Measurements from ENCODE around the gene EDN2. TPM values are rescaled to one million over a fixed set of nuclear protein-coding genes. Genes with fewer than 3 reads are reported as not detected.

Gene EDN2
- polyA plus RNA-seq, 4 donors: 1.0 to 22.8 (median 9.5) TPM

DNA sequence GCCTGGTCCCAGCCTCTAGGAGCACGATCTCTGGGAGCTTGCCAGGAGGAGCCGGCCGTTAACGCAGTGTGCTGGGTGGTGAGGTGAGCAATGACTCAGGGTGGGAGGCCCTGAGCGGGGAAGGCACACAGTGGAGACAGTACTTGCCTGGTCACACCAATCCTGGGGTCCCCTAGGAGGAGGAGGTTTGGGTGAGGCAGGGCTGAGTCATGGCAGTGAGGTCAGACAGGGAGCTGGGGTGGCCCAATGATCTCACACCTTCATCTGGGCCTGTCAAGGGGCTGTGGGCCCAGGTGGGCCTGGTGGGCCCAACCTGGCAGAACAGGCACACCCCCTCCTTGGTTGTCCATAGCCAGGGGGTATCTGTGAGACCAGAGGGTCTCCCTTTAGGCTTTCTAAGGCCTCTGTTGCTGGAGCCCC is 8.6 kb upstream of the EDN2 start:
- WGBS, 3 donors: 49 to 78% (median 78%) methylated on average over 5 of the region's 5 CpGs
- H3K27ac ChIP-seq (ENCODE audit: low read depth in 1 of 3, low read length in 2 of 3): no peak overlapping the region
- H3K4me1 ChIP-seq (ENCODE audit: control insufficient read depth in 3 of 3, insufficient read depth in 2 of 3, low read depth in 1 of 3, low read length in 2 of 3): peaks cover 3 to 24% (median 3%) of the 10 kb centered on the region in 3 donors
- no peak overlapping the region for H3K4me3 ChIP-seq (ENCODE audit: low read depth in 1 of 3, low read length in 3 of 3)
- H3K9me3 ChIP-seq (ENCODE audit: control insufficient read depth in 2 of 2, insufficient read depth in 1 of 2, low read depth in 1 of 2, low read length in 1 of 2): no peaks in the 10 kb centered on the region
- DNase-seq (peak in 1 of 2 donors; percentile 47), FAIRE-seq (no peak)
- no peaks in the 10 kb centered on the region for H3K27me3 ChIP-seq (ENCODE audit: control insufficient read depth in 3 of 3, insufficient read depth in 3 of 3, low read length in 3 of 3)
- H3K36me3 ChIP-seq (ENCODE audit: control insufficient read depth in 3 of 3, insufficient read depth in 2 of 3, low read depth in 1 of 3, low read length in 3 of 3): no peaks in the 10 kb centered on the region

DNA sequence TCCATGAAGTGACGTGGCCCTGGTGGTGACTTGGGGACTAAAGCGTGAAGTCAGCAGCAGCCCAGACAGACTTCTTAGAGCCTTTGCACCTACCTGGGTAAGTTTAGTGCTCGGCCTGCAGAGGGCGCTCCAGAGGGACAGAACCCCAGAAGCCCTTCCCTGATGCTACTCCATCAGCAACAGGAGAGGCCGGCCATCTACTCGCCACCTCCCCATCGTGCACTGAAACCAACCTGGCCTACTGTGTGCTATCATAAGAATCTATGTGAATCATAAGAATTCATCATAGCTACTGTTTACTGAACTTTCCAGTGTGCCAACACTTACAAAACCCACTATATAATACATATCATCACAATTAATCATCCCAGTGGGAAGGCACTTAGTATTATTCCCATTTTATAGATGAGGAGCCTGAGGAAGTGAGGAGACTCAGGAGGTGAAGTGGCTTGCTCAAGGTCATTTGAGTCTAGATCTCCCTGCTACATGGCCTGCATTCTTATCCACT is 7.9 kb upstream of the EDN2 start:
- Histone ChIP-seq H3K9me3 (ENCODE audit: control insufficient read depth in 2 of 2, insufficient read depth in 1 of 2, low read depth in 1 of 2, low read length in 1 of 2) (no peaks in the 10 kb centered on the region), H3K4me3 (ENCODE audit: low read depth in 1 of 3, low read length in 3 of 3) (no peak overlapping the region), H3K27ac (ENCODE audit: low read depth in 1 of 3, low read length in 2 of 3) (no peak overlapping the region), H3K36me3 (ENCODE audit: control insufficient read depth in 3 of 3, insufficient read depth in 2 of 3, low read depth in 1 of 3, low read length in 3 of 3) (no peaks in the 10 kb centered on the region), H3K4me1 (ENCODE audit: control insufficient read depth in 3 of 3, insufficient read depth in 2 of 3, low read depth in 1 of 3, low read length in 2 of 3) (peaks cover 1 to 30% (median 3%) of the 10 kb centered on the region in 3 donors), H3K27me3 (ENCODE audit: control insufficient read depth in 3 of 3, insufficient read depth in 3 of 3, low read length in 3 of 3) (no peaks in the 10 kb centered on the region)
- DNase-seq (peak; percentile 55 to 64), FAIRE-seq (no peak)
- 19 to 61% (median 36%) methylated on average over 7 of the region's 7 CpGs for WGBS, 3 donors

DNA sequence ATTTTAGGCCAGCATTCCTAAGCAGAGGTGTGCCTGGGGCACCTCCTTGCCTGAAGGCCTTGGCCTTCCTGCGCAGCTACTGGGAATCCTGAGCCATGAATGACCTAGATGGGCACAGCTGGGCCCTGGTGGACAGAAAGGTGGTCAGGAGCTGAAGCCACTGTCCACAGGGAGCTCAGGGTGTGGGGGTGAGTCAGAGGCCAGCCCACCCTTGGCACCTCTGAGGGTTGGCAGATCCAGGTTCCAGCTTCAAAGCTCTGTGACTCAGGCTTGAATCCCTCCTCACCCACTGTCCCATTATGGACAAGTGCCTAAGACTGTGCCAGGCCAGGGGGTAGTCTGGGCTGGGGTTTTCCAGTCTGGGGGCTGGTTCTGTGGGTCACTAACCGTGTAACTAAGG is 6.4 kb upstream of the EDN2 start:
- no peaks in the 10 kb centered on the region for H3K9me3 ChIP-seq (ENCODE audit: control insufficient read depth in 2 of 2, insufficient read depth in 1 of 2, low read depth in 1 of 2, low read length in 1 of 2)
- no peak for FAIRE-seq
- no peak for DNase-seq
- H3K36me3 ChIP-seq (ENCODE audit: control insufficient read depth in 3 of 3, insufficient read depth in 2 of 3, low read depth in 1 of 3, low read length in 3 of 3): no peaks in the 10 kb centered on the region
- no peak overlapping the region for H3K4me3 ChIP-seq (ENCODE audit: low read depth in 1 of 3, low read length in 3 of 3)
- H3K27me3 ChIP-seq (ENCODE audit: control insufficient read depth in 3 of 3, insufficient read depth in 3 of 3, low read length in 3 of 3): no peaks in the 10 kb centered on the region
- 77 to 87% (median 85%) methylated on average over 2 of the region's 2 CpGs for WGBS, 3 donors
- no peak overlapping the region for H3K27ac ChIP-seq (ENCODE audit: low read depth in 1 of 3, low read length in 2 of 3)
- H3K4me1 ChIP-seq (ENCODE audit: control insufficient read depth in 3 of 3, insufficient read depth in 2 of 3, low read depth in 1 of 3, low read length in 2 of 3): peaks cover 0 to 35% (median 0%) of the 10 kb centered on the region in 3 donors

DNA sequence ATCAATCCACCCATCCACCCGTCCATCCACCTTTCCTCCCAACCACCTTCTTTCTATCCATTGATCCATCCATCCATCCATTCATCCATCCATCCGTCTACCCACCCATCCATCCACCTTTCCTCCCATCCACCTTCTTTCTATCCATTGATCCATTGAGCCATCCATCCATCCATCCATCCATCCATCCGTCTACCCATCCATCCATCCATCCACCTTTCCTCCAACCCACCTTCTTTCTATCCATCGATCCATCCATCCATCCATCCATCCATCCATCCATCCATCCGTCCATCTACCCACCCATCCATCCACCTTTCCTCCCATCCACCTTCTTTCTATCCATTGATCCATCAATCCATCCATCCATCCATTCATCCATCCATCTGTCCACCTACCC is 5.1 kb upstream of the EDN2 start:
- 90 to 93% (median 93%) methylated on average over 5 of the region's 5 CpGs for WGBS, 3 donors
- peaks cover 0 to 39% (median 0%) of the 10 kb centered on the region in 3 donors for H3K4me1 ChIP-seq (ENCODE audit: control insufficient read depth in 3 of 3, insufficient read depth in 2 of 3, low read depth in 1 of 3, low read length in 2 of 3)
- FAIRE-seq (no peak), DNase-seq (no peak)
- H3K27me3 ChIP-seq (ENCODE audit: control insufficient read depth in 3 of 3, insufficient read depth in 3 of 3, low read length in 3 of 3): no peaks in the 10 kb centered on the region
- no peak overlapping the region for H3K27ac ChIP-seq (ENCODE audit: low read depth in 1 of 3, low read length in 2 of 3)
- H3K9me3 ChIP-seq (ENCODE audit: control insufficient read depth in 2 of 2, insufficient read depth in 1 of 2, low read depth in 1 of 2, low read length in 1 of 2): no peaks in the 10 kb centered on the region
- H3K4me3 ChIP-seq (ENCODE audit: low read depth in 1 of 3, low read length in 3 of 3): no peak overlapping the region
- H3K36me3 ChIP-seq (ENCODE audit: control insufficient read depth in 3 of 3, insufficient read depth in 2 of 3, low read depth in 1 of 3, low read length in 3 of 3): no peaks in the 10 kb centered on the region

DNA sequence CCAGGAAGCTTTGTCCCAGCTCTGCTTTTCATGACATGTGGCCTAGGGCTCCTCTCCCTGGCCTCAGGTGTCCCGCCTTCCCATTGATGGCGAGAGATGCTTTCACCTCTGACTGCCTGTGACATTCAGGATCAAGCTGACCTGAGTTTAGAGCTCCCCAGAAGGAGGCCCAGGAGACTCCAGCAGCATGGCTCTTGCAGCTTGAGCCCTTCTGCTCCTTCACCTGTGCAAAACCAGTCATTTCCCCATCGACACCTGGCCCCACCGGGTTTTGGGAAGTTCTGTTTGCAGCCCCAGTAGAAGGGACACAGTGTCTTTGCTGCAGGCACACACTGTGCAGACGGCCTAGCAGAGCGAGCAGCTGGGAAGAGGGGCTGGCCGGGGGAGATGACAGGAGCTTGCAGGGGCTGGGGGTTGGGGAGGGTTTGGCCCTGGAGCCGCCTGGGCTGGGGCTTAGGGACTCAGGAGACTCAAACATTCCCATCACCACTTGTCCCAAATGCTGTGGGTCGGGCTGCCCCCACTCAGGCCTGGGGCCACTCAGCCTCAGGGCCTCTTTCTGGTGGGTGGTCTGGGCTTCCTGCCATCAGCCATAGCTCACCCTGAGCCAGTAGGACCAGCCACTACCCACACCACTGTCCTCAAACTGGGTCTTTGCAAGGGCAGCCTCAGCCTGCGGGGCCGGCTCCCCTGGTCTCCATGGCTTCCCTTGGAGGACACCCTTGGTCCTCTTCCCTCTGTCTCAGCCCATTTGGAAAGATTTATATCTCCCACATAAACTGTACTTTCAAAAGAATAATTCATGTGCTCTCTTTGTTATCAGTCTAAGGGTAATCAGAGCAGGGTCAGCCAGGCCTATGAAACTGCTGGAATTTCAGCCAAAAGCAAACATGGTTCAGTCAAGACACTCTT is 3.8 kb upstream of the EDN2 start:
- Histone ChIP-seq H3K27ac (ENCODE audit: low read depth in 1 of 3, low read length in 2 of 3) (no peak overlapping the region), H3K9me3 (ENCODE audit: control insufficient read depth in 2 of 2, insufficient read depth in 1 of 2, low read depth in 1 of 2, low read length in 1 of 2) (no peaks in the 10 kb centered on the region)

DNA sequence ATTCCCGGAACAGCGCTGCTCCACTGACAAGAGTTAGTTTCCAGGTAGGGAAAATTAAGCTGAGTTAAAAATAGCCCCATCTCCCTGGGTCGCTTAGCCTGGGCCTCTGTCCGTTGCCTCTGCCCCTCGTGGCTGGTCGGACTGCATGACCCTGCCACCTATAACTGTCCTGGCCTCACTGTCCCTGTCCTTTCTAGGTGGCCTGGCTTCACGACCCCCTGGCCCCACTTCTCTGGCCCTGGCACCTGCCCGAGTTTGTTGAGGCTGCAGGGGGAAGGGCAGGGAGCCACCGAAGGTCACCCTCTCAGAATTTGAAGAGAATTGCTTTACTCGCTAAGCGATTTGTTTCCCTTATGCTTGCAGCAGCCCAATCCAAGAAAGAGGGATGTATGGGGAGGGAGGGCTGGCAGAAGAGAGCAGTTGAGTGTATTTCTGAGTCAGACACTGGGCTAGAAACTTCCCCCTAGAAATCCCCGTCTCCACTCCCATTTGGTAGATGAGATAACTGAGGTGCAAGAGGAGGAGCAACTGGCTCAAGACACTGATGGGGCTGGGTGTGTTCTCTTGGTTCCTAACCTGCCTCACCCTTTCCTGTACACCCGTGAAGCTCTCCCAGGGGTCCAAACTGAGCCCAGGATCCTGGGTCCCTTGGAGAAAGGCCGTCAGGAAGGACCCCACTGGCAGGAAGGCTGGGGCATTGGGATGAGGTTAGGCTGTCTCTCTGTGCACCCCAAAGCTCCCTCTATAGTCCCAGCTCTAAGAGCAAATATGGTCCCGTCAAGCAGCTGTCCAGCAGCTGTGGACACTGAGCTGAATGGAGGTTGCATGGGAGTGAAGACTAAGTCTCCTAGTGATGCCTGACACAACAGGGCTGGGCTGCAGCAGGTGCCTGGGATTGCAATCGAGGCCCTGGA is 2.9 kb upstream of the EDN2 start:
- H3K4me1 ChIP-seq (ENCODE audit: control insufficient read depth in 3 of 3, insufficient read depth in 2 of 3, low read depth in 1 of 3, low read length in 2 of 3): peaks cover 0 to 50% (median 0%) of the 10 kb centered on the region in 3 donors
- H3K27ac ChIP-seq (ENCODE audit: low read depth in 1 of 3, low read length in 2 of 3): no peak overlapping the region

More for the DNA sequence above, 3.8 kb upstream of the EDN2 start:
- Histone ChIP-seq H3K36me3 (ENCODE audit: control insufficient read depth in 3 of 3, insufficient read depth in 2 of 3, low read depth in 1 of 3, low read length in 3 of 3) (no peaks in the 10 kb centered on the region), H3K4me1 (ENCODE audit: control insufficient read depth in 3 of 3, insufficient read depth in 2 of 3, low read depth in 1 of 3, low read length in 2 of 3) (peaks cover 0 to 46% (median 0%) of the 10 kb centered on the region in 3 donors), H3K27me3 (ENCODE audit: control insufficient read depth in 3 of 3, insufficient read depth in 3 of 3, low read length in 3 of 3) (no peaks in the 10 kb centered on the region), H3K4me3 (ENCODE audit: low read depth in 1 of 3, low read length in 3 of 3) (no peak overlapping the region)
- no peak for DNase-seq
- WGBS, 3 donors: 87 to 93% (median 87%) methylated on average over 11 of the region's 11 CpGs
- FAIRE-seq: no peak

DNA sequence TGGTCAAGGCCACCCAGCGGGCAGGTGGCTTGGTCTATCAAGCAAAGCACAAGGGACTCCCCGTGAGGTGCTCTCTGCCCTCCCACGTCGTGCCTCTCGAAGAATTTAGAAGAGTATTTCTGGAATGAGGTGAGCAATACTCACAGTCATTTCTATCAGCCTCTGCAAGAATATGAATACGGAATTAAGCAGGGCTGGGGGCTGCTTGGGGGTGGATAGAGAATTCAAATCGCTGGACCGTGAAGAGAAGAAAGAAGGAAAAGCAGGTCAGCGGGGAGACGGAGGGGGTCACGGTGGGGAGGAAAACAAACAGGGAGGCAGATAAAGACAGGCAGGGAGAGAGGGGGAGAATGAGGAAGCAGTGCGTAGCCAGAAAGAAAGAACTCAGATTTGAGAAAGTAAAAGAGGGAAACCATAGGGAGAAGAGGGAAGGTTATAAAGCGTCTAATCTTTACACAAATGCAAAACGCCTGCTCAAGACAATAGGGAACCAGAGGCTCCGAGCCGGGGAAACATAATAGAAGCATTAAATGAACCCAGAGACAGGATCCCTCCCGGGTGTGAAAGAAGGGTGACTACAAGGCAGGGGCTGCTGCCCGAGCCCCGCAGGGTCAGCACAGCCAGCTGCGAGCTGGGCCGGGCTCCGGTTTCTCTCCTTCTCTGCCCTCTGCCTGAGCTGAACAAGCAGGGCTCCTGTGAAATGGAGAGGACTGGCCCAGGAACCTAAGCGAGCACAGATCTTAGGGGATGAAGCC is 2.1 kb upstream of the EDN2 start:
- peaks cover 0 to 56% (median 2%) of the 10 kb centered on the region in 3 donors for H3K4me1 ChIP-seq (ENCODE audit: control insufficient read depth in 3 of 3, insufficient read depth in 2 of 3, low read depth in 1 of 3, low read length in 2 of 3)

More for the DNA sequence above, 2.9 kb upstream of the EDN2 start:
- DNase-seq (no peak), FAIRE-seq (no peak)
- no peaks in the 10 kb centered on the region for H3K9me3 ChIP-seq (ENCODE audit: control insufficient read depth in 2 of 2, insufficient read depth in 1 of 2, low read depth in 1 of 2, low read length in 1 of 2)
- WGBS, 3 donors: 53 to 55% (median 54%) methylated on average over 16 of the region's 16 CpGs
- H3K36me3 ChIP-seq (ENCODE audit: control insufficient read depth in 3 of 3, insufficient read depth in 2 of 3, low read depth in 1 of 3, low read length in 3 of 3): no peaks in the 10 kb centered on the region
- H3K27me3 ChIP-seq (ENCODE audit: control insufficient read depth in 3 of 3, insufficient read depth in 3 of 3, low read length in 3 of 3): no peaks in the 10 kb centered on the region
- H3K4me3 ChIP-seq (ENCODE audit: low read depth in 1 of 3, low read length in 3 of 3): no peak overlapping the region

DNA sequence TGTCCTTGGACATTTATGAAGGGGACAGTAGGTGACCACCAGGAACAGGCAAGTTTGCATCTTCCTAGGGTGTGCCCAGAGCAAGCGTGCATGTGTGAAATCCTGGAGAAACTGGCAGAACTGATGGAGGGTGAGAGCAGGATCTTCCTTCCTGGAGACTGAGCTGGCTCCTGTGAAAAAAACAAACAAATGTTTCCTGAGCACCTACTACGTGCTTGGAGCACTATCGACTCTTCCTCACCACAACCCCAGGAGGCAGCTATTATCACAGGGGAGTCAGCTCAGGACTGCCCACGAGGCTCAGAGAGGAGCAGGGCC is 1.5 kb upstream of the EDN2 start:
- DNase-seq: no peak
- WGBS, 3 donors: 45 to 62% (median 52%) methylated on average over 4 of the region's 4 CpGs
- Histone ChIP-seq H3K27ac (ENCODE audit: low read depth in 1 of 3, low read length in 2 of 3) (no peak overlapping the region), H3K36me3 (ENCODE audit: control insufficient read depth in 3 of 3, insufficient read depth in 2 of 3, low read depth in 1 of 3, low read length in 3 of 3) (no peaks in the 10 kb centered on the region), H3K4me3 (ENCODE audit: low read depth in 1 of 3, low read length in 3 of 3) (no peak overlapping the region), H3K9me3 (ENCODE audit: control insufficient read depth in 2 of 2, insufficient read depth in 1 of 2, low read depth in 1 of 2, low read length in 1 of 2) (no peaks in the 10 kb centered on the region), H3K27me3 (ENCODE audit: control insufficient read depth in 3 of 3, insufficient read depth in 3 of 3, low read length in 3 of 3) (no peaks in the 10 kb centered on the region), H3K4me1 (ENCODE audit: control insufficient read depth in 3 of 3, insufficient read depth in 2 of 3, low read depth in 1 of 3, low read length in 2 of 3) (peaks cover 0 to 56% (median 4%) of the 10 kb centered on the region in 3 donors)
- FAIRE-seq: no peak

More for the DNA sequence above, 2.1 kb upstream of the EDN2 start:
- 27 to 41% (median 34%) methylated on average over 23 of the region's 23 CpGs for WGBS, 3 donors
- no peaks in the 10 kb centered on the region for H3K36me3 ChIP-seq (ENCODE audit: control insufficient read depth in 3 of 3, insufficient read depth in 2 of 3, low read depth in 1 of 3, low read length in 3 of 3)
- H3K27me3 ChIP-seq (ENCODE audit: control insufficient read depth in 3 of 3, insufficient read depth in 3 of 3, low read length in 3 of 3): no peaks in the 10 kb centered on the region
- H3K4me3 ChIP-seq (ENCODE audit: low read depth in 1 of 3, low read length in 3 of 3): no peak overlapping the region
- no peaks in the 10 kb centered on the region for H3K9me3 ChIP-seq (ENCODE audit: control insufficient read depth in 2 of 2, insufficient read depth in 1 of 2, low read depth in 1 of 2, low read length in 1 of 2)
- no peak for DNase-seq
- FAIRE-seq: no peak
- H3K27ac ChIP-seq (ENCODE audit: low read depth in 1 of 3, low read length in 2 of 3): no peak overlapping the region
